Left ventricle myocardium inferior (tissue), 1 donor: ENCODE results near the gene ERLEC1. TPM values are rescaled to one million over a fixed set of nuclear protein-coding genes. Genes with fewer than 3 reads are reported as not detected.

Source experiments
- DNase-seq: peaks from one replicate; pipeline ENCODE4 v3.0.0-alpha.2; 2020
- H3K27ac ChIP-seq: fragments of 200-600 bp; replicated peaks from 2 replicates; pipeline ENCODE4 v1.8.0; 2021
- H3K27me3 ChIP-seq: fragments of 200-600 bp; 2 replicates; pipeline ENCODE4 v1.8.0; 2021; ENCODE audit warnings: low read depth
- H3K36me3 ChIP-seq: fragments of 200-600 bp; 2 replicates; pipeline ENCODE4 v1.8.0; 2021
- H3K4me1 ChIP-seq: fragments of 200-600 bp; 2 replicates; pipeline ENCODE4 v1.8.0; 2021
- H3K4me3 ChIP-seq: fragments of 200-600 bp; 2 replicates; pipeline ENCODE4 v1.8.0; 2021; ENCODE audit warnings: mild to moderate bottlenecking, moderate library complexity
- H3K9me3 ChIP-seq: fragments of 200-600 bp; replicated peaks from 2 replicates; pipeline ENCODE4 v1.8.0; 2021
- CTCF ChIP-seq: fragments of 200-600 bp; IDR thresholded peaks from 2 replicates; pipeline ENCODE4 v1.8.0; 2021; ENCODE audit warnings: antibody characterized with exemption, mild to moderate bottlenecking, borderline replicate concordance
- intact Hi-C: fragments of 100-400 bp; cut with micrococcal nuclease; formaldehyde crosslinking; loops from one replicate; pipeline ENCODE4 v1.11.0; 2022
- total RNA-seq: library from RNA; stranded (reverse); fragmentation: NEBNext Ultra II Directional; extraction: Animal tissue kit (Norgen Biotek cat#: 25700); gene quantifications from one replicate; pipeline ENCODE4 v1.2.1, GENCODE V29; 2021
- donor health status: DM: no; HTN: yes; CAD: no; lungs with severe emphysema.

ERLEC1 gene
- total RNA-seq, 1 donor from 2014 or later: 44.3 TPM

DNA sequence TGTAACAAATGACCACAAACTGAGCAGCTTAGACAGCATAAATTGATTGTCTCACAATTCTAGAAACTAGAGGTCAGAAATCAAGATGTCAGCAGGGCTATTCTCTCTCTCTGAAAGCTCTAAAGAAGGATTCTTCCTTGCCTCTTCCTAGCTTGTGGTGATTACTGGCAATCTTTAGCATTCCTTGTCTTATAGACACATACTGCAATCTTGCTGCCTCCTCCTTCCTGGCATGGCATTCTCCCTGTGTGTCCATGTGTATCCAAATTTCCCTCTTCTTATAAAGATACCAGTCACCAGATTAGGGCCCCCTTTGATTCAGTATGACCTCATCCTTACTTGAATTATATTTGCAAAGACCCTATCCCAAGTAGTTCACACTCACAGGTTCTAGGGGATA lies 2.4 kb upstream of the ERLEC1 start:
- no peak overlapping the region for H3K27ac ChIP-seq
- H3K4me3 ChIP-seq: no peak overlapping the region
- TF ChIP-seq CTCF: no peak
- peaks cover 61% of the 10 kb centered on the region for H3K4me1 ChIP-seq
- peaks cover 17% of the 10 kb centered on the region for H3K36me3 ChIP-seq
- no peak for DNase-seq
- intact Hi-C loops: no loop called here
- H3K27me3 ChIP-seq: no peaks in the 10 kb centered on the region
- H3K9me3 ChIP-seq: no peaks in the 10 kb centered on the region

DNA sequence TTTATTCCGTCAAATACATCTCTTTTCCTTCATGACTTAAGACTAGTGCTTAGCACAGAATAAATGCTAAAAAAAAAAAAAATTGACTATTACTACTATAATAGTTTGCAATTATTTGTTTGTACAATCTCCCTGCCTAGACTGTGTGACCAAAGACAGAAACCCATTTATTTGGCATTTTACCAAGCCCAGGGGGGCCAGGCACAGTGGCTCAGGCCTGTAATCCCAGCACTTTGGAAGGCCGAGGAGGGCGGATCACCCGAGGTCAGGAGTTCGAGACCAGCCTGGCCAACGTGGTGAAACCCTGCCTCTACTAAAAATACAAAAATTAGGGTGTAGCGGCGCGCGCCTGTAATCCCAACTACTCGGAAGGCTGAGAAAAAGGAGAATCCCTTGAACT lies 1.5 kb upstream of the ERLEC1 start:
- Histone ChIP-seq H3K36me3 (peaks cover 17% of the 10 kb centered on the region), H3K4me3 (peak overlapping the region; percentile 92), H3K4me1 (peaks cover 64% of the 10 kb centered on the region), H3K27ac (no peak overlapping the region), H3K9me3 (no peaks in the 10 kb centered on the region), H3K27me3 (no peaks in the 10 kb centered on the region)
- TF ChIP-seq CTCF: no peak
- intact Hi-C loops: no loop called here
- no peak for DNase-seq

GRCh38 chr2:53786352-53786704 lies 516 bp upstream of the ERLEC1 start:
- Histone ChIP-seq H3K4me3 (peak overlapping the region; percentile 92), H3K27me3 (no peaks in the 10 kb centered on the region), H3K36me3 (peaks cover 15% of the 10 kb centered on the region), H3K27ac (peak overlapping the region; percentile 87), H3K4me1 (peaks cover 70% of the 10 kb centered on the region), H3K9me3 (no peaks in the 10 kb centered on the region)
- intact Hi-C loops: no loop called here
- no peak for TF ChIP-seq CTCF
- DNase-seq: no peak

GRCh38 chr2:53787614-53788289 lies 908 bp downstream of the ERLEC1 start:
- H3K27me3 ChIP-seq: no peaks in the 10 kb centered on the region
- H3K36me3 ChIP-seq: peaks cover under 1% of the 10 kb centered on the region
- DNase-seq: no peak
- peak overlapping the region; percentile 87 for H3K27ac ChIP-seq
- intact Hi-C loops: no loop called here
- H3K9me3 ChIP-seq: no peaks in the 10 kb centered on the region
- peak overlapping the region; percentile 92 for H3K4me3 ChIP-seq
- no peak for TF ChIP-seq CTCF
- H3K4me1 ChIP-seq: peaks cover 69% of the 10 kb centered on the region

DNA sequence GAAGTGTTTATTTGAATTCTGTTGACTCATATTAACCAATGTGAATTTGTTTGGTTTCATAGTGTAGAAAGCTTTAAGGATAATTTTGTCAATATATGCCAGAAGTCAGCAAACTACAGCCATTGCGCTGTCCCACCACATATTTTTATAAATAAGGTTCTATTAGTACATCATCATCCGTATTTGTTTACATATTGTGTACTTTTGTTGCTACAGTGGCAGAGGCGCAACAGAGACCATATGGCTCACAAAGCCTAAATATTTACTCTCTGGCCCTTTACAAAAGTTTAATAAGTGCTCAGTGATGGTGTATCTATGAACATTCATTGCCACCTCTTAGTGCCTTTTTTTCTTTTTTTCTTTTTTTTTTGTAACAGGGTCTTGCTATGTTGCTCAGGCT lies 6.4 kb downstream of the ERLEC1 start:
- TF ChIP-seq CTCF: no peak
- H3K4me1 ChIP-seq: peaks cover 21% of the 10 kb centered on the region
- no peak for DNase-seq
- H3K27me3 ChIP-seq: no peaks in the 10 kb centered on the region
- H3K36me3 ChIP-seq: peaks cover 40% of the 10 kb centered on the region
- intact Hi-C loops: no loop called here
- no peak overlapping the region for H3K27ac ChIP-seq
- H3K4me3 ChIP-seq: no peak overlapping the region
- no peaks in the 10 kb centered on the region for H3K9me3 ChIP-seq
